ENCODE measurements around the gene COPS7A. TPM values are rescaled to one million over a fixed set of nuclear protein-coding genes. Genes with fewer than 3 reads are reported as not detected.

COPS7A gene
- total and polyA plus RNA-seq, 9 of the 15 experiments (the other 6 are each of a cell fraction or from before 2014, with no cell fraction given) = 12.7 to 36.0 (median 24.3) TPM

DNA sequence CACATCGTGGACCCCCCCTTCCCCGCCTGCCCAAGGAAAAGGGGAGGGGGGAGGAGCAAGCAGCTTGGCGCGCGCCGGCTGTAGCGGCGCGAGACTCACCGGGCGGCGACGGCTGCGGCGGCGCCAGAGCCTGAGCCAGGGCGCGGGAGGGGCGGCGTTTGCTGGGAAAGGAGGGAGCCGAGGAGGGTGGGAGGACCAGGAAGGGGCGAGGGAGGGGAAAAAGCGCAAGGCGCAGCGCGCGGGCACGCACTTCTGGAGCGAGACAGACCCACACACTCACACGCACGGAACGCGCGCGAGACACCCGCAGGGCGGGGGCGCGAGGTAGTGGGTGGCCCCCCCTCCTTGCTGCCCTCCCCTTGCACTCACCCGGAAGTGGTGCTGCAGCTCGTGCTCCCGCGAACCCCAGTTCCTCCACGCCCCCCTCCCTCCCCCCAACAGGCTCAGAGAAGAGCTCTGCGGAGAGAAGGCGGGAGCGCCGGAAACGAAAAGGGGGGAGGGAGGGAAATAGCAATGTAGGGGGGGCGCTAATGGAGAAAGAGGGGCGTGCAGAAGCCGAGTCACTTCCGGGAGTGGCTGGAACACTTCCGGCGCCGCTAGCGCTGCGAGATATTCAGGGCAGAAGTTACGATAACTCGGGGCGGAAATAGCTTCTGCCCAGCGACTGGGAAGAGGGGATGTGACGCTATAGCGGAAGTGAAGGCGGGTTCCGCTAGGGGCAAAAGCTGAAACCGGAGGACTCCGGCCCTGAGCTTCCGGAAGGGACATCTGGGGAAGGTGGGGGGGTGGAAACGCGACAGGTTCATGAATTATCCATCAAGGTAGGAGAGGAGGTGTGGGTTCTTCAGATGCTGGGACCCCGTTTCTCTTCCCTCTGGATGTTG is 34.6 kb upstream of the COPS7A start, which contains the start of gene ZNF384 (continued):
- TF ChIP-seq, protein P1, sequence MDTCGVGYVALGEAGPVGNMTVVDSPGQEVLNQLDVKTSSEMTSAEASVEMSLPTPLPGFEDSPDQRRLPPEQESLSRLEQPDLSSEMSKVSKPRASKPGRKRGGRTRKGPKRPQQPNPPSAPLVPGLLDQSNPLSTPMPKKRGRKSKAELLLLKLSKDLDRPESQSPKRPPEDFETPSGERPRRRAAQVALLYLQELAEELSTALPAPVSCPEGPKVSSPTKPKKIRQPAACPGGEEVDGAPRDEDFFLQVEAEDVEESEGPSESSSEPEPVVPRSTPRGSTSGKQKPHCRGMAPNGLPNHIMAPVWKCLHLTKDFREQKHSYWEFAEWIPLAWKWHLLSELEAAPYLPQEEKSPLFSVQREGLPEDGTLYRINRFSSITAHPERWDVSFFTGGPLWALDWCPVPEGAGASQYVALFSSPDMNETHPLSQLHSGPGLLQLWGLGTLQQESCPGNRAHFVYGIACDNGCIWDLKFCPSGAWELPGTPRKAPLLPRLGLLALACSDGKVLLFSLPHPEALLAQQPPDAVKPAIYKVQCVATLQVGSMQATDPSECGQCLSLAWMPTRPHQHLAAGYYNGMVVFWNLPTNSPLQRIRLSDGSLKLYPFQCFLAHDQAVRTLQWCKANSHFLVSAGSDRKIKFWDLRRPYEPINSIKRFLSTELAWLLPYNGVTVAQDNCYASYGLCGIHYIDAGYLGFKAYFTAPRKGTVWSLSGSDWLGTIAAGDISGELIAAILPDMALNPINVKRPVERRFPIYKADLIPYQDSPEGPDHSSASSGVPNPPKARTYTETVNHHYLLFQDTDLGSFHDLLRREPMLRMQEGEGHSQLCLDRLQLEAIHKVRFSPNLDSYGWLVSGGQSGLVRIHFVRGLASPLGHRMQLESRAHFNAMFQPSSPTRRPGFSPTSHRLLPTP (IDR thresholded peaks at IDR 0.05; ENCODE audit: borderline replicate concordance, extremely low read depth, insufficient read length) = no peak
- TF ChIP-seq, protein P2, sequence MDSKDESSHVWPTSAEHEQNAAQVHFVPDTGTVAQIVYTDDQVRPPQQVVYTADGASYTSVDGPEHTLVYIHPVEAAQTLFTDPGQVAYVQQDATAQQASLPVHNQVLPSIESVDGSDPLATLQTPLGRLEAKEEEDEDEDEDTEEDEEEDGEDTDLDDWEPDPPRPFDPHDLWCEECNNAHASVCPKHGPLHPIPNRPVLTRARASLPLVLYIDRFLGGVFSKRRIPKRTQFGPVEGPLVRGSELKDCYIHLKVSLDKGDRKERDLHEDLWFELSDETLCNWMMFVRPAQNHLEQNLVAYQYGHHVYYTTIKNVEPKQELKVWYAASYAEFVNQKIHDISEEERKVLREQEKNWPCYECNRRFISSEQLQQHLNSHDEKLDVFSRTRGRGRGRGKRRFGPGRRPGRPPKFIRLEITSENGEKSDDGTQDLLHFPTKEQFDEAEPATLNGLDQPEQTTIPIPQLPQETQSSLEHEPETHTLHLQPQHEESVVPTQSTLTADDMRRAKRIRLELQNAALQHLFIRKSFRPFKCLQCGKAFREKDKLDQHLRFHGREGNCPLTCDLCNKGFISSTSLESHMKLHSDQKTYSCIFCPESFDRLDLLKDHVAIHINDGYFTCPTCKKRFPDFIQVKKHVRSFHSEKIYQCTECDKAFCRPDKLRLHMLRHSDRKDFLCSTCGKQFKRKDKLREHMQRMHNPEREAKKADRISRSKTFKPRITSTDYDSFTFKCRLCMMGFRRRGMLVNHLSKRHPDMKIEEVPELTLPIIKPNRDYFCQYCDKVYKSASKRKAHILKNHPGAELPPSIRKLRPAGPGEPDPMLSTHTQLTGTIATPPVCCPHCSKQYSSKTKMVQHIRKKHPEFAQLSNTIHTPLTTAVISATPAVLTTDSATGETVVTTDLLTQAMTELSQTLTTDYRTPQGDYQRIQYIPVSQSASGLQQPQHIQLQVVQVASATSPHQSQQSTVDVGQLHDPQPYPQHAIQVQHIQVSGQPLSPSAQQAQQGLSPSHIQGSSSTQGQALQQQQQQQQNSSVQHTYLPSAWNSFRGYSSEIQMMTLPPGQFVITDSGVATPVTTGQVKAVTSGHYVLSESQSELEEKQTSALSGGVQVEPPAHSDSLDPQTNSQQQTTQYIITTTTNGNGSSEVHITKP (IDR thresholded peaks at IDR 0.05; ENCODE audit: partially characterized antibody) = peak; percentile 10
- TF ChIP-seq, protein P3, sequence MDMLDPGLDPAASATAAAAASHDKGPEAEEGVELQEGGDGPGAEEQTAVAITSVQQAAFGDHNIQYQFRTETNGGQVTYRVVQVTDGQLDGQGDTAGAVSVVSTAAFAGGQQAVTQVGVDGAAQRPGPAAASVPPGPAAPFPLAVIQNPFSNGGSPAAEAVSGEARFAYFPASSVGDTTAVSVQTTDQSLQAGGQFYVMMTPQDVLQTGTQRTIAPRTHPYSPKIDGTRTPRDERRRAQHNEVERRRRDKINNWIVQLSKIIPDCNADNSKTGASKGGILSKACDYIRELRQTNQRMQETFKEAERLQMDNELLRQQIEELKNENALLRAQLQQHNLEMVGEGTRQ (CRISPR knock-in tag; IDR thresholded peaks at IDR 0.05) = no peak
- TF ChIP-seq PCBP2 (IDR thresholded peaks at IDR 0.05; ENCODE audit: low read depth, low read length, poor library complexity, severe bottlenecking) (peak; percentile 94), NR1H2 (CRISPR knock-in tag; IDR thresholded peaks at IDR 0.05) (no peak), EP300 (IDR thresholded peaks at IDR 0.05; ENCODE audit: low read length) (0 out of 2 replicates have a peak, but pooled peaks have one; percentile 12), ZBTB1 (CRISPR knock-in tag; IDR thresholded peaks at IDR 0.05; ENCODE audit: borderline replicate concordance, low read depth) (no peak), ARHGAP35 (IDR thresholded peaks at IDR 0.05; ENCODE audit: partially characterized antibody) (no peak), FOXK1 (CRISPR knock-in tag; IDR thresholded peaks at IDR 0.05; ENCODE audit: borderline replicate concordance) (no peak), ATF7 (IDR thresholded peaks at IDR 0.05) (peak; percentile 84), KLF13 (tag; IDR thresholded peaks at IDR 0.05; ENCODE audit: borderline replicate concordance, low read depth) (peak; percentile 93), SRSF3 (IDR thresholded peaks at IDR 0.05; ENCODE audit: insufficient read depth, low read length) (no peak)
- TF ChIP-seq, protein P4, sequence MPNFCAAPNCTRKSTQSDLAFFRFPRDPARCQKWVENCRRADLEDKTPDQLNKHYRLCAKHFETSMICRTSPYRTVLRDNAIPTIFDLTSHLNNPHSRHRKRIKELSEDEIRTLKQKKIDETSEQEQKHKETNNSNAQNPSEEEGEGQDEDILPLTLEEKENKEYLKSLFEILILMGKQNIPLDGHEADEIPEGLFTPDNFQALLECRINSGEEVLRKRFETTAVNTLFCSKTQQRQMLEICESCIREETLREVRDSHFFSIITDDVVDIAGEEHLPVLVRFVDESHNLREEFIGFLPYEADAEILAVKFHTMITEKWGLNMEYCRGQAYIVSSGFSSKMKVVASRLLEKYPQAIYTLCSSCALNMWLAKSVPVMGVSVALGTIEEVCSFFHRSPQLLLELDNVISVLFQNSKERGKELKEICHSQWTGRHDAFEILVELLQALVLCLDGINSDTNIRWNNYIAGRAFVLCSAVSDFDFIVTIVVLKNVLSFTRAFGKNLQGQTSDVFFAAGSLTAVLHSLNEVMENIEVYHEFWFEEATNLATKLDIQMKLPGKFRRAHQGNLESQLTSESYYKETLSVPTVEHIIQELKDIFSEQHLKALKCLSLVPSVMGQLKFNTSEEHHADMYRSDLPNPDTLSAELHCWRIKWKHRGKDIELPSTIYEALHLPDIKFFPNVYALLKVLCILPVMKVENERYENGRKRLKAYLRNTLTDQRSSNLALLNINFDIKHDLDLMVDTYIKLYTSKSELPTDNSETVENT (CRISPR knock-in tag; IDR thresholded peaks at IDR 0.05) = peak; percentile 56

Data from K562 (cell line).